Mesenchymal stem cell (in vitro differentiated cells and primary cell): ENCODE data around the gene ARHGEF4.

Source experiments
- DNase-seq: peaks from one replicate; pipeline ENCODE4 v3.0.0-alpha.2; 2013
- H2AFZ ChIP-seq: one replicate; pipeline ENCODE4 v1.6.1; 2013; ENCODE audit warnings: low read depth, mild to moderate bottlenecking, control low read depth, inconsistent platforms, low read length, moderate library complexity
- H2AK5ac ChIP-seq: 2 replicates; pipeline ENCODE4 v1.6.1; 2013; ENCODE audit warnings: low read length, moderate library complexity, mild to moderate bottlenecking, inconsistent platforms; ENCODE audit not compliant: severe bottlenecking
- H2BK120ac ChIP-seq: one replicate; pipeline ENCODE4 v1.6.1; 2013; ENCODE audit warnings: low read depth, mild to moderate bottlenecking, inconsistent platforms, low read length, moderate library complexity
- H2BK12ac ChIP-seq, 2 experiments: one replicate each; pipeline ENCODE4 v1.6.1; 2013; ENCODE audit warnings: inconsistent platforms in 2 of 2, low read length in 2 of 2, mild to moderate bottlenecking in 2 of 2, moderate library complexity in 2 of 2, control low read depth in 1 of 2
- H2BK15ac ChIP-seq: one replicate; pipeline ENCODE4 v1.6.1; 2013; ENCODE audit warnings: mild to moderate bottlenecking, low read depth, inconsistent platforms; ENCODE audit not compliant: poor library complexity, severe bottlenecking
- H2BK5ac ChIP-seq: 2 replicates; pipeline ENCODE4 v1.6.1; 2013; ENCODE audit warnings: low read depth, mild to moderate bottlenecking, low read length, control low read depth, inconsistent platforms; ENCODE audit not compliant: poor library complexity, severe bottlenecking
- H3K14ac ChIP-seq, 2 experiments: one replicate each; pipeline ENCODE4 v1.6.1; 2013; ENCODE audit warnings: inconsistent platforms in 2 of 2, low read length in 2 of 2, control low read depth in 1 of 2, mild to moderate bottlenecking in 1 of 2, moderate library complexity in 1 of 2
- H3K18ac ChIP-seq, 2 experiments: one replicate each; pipeline ENCODE4 v1.6.1; 2013; ENCODE audit warnings: inconsistent platforms in 2 of 2, low read length in 2 of 2, control low read depth in 1 of 2, low read depth in 1 of 2, mild to moderate bottlenecking in 1 of 2
- H3K23ac ChIP-seq, 2 experiments: one replicate each; pipeline ENCODE4 v1.6.1; 2013; ENCODE audit warnings: inconsistent platforms in 2 of 2, low read length in 2 of 2, mild to moderate bottlenecking in 2 of 2, moderate library complexity in 2 of 2, control low read depth in 1 of 2
- H3K27ac ChIP-seq: 2 replicates; pipeline ENCODE4 v1.5.1; 2013; ENCODE audit warnings: mild to moderate bottlenecking, moderate library complexity, low read length, control low read depth, inconsistent platforms; ENCODE audit not compliant: poor library complexity, severe bottlenecking
- H3K27me3 ChIP-seq, 2 experiments: 2 replicates each; pipeline versions ENCODE4 v1.6.1 to v1.7.0; 2013; ENCODE audit warnings: low read length in 2 of 2, mild to moderate bottlenecking in 2 of 2, moderate library complexity in 2 of 2, control low read depth in 1 of 2, inconsistent platforms in 1 of 2; ENCODE audit not compliant: control insufficient read depth in 1 of 2, insufficient read depth in 1 of 2
- H3K36me3 ChIP-seq, 2 experiments: 2 replicates each; pipeline versions ENCODE4 v1.6.1 to v1.7.0; 2013; ENCODE audit warnings: low read length in 2 of 2, control low read depth in 1 of 2, inconsistent platforms in 1 of 2, low read depth in 1 of 2, mild to moderate bottlenecking in 1 of 2; ENCODE audit not compliant: insufficient read depth in 2 of 2, control insufficient read depth in 1 of 2
- H3K4ac ChIP-seq, 2 experiments: one replicate each; pipeline ENCODE4 v1.6.1; 2013; ENCODE audit warnings: inconsistent platforms in 2 of 2, low read length in 2 of 2, mild to moderate bottlenecking in 2 of 2, moderate library complexity in 2 of 2, control low read depth in 1 of 2, low read depth in 1 of 2
- H3K4me1 ChIP-seq: 2 replicates; pipeline ENCODE4 v1.6.1; 2013; ENCODE audit warnings: low read depth, low read length, control low read depth; ENCODE audit not compliant: control insufficient read depth, insufficient read depth
- H3K4me2 ChIP-seq: 2 replicates; pipeline ENCODE4 v1.6.1; 2013; ENCODE audit warnings: low read length, mild to moderate bottlenecking, inconsistent platforms; ENCODE audit not compliant: poor library complexity, severe bottlenecking
- H3K4me3 ChIP-seq, 2 experiments: 2 replicates each; pipeline versions ENCODE4 v1.5.1 to v1.7.0; 2013; ENCODE audit warnings: low read length in 2 of 2, mild to moderate bottlenecking in 2 of 2, control low read depth in 1 of 2, low read depth in 1 of 2; ENCODE audit not compliant: insufficient read depth in 1 of 2
- H3K79me1 ChIP-seq: replicated peaks from 2 replicates; pipeline ENCODE4 v1.6.1; 2013; ENCODE audit warnings: mild to moderate bottlenecking, control low read depth, low read length, inconsistent platforms; ENCODE audit not compliant: poor library complexity, severe bottlenecking
- H3K9ac ChIP-seq: 2 replicates; pipeline ENCODE4 v1.7.0; 2013; ENCODE audit warnings: mild to moderate bottlenecking, low read length, moderate library complexity
- H3K9me3 ChIP-seq: 2 replicates; pipeline ENCODE4 v1.7.0; 2013; ENCODE audit warnings: mild to moderate bottlenecking, low read length; ENCODE audit not compliant: control insufficient read depth
- H4K8ac ChIP-seq: one replicate; pipeline ENCODE4 v1.6.1; 2013; ENCODE audit warnings: inconsistent platforms, mild to moderate bottlenecking, low read length, moderate library complexity
- H4K91ac ChIP-seq: one replicate; pipeline ENCODE4 v1.6.1; 2013; ENCODE audit warnings: mild to moderate bottlenecking, low read length, inconsistent platforms
- WGBS: methylation state at CpG from one replicate; pipeline ENCODE4 v1.1.7; 2013; ENCODE audit warnings: mixed read lengths; 5-methylcytosine and 5-hydroxymethylcytosine counted together

ARHGEF4 gene

GRCh38 chr2:130877258-130877657 is 40.5 kb downstream of the ARHGEF4 start:
- peaks cover 4% of the 10 kb centered on the region for H3K9me3 ChIP-seq
- no peak overlapping the region for H2AFZ ChIP-seq
- H3K4me2 ChIP-seq: no peak overlapping the region
- H3K4ac ChIP-seq: no peak overlapping the region
- H3K4me3 ChIP-seq: no peak overlapping the region
- no peak overlapping the region for H3K18ac ChIP-seq
- no peak overlapping the region for H3K23ac ChIP-seq
- no peak for DNase-seq
- H2BK12ac ChIP-seq: no peak overlapping the region
- no peaks in the 10 kb centered on the region for H3K79me1 ChIP-seq
- H3K9ac ChIP-seq: no peak overlapping the region
- no peak overlapping the region for H2BK15ac ChIP-seq
- no peaks in the 10 kb centered on the region for H3K4me1 ChIP-seq
- H2AK5ac ChIP-seq: no peak overlapping the region
- H3K27me3 ChIP-seq: peaks cover 17 to 33% of the 10 kb centered on the region in 2 experiments
- 97% methylated on average over 4 of the region's 5 CpGs for WGBS
- no peak overlapping the region for H4K91ac ChIP-seq
- no peak overlapping the region for H3K14ac ChIP-seq
- no peak overlapping the region for H2BK120ac ChIP-seq
- no peak overlapping the region for H4K8ac ChIP-seq
- no peaks in the 10 kb centered on the region for H3K36me3 ChIP-seq
- H2BK5ac ChIP-seq: no peak overlapping the region
- H3K27ac ChIP-seq: no peak overlapping the region

GRCh38 chr2:130878316-130878715 is 41.6 kb downstream of the ARHGEF4 start:
- no peak overlapping the region for H3K23ac ChIP-seq
- WGBS: 50% methylated on average over 3 of the region's 3 CpGs

GRCh38 chr2:130878933-130879332 is 42.2 kb downstream of the ARHGEF4 start:
- H4K8ac ChIP-seq: no peak overlapping the region
- no peak overlapping the region for H3K4me3 ChIP-seq
- no peak for DNase-seq
- H3K18ac ChIP-seq: no peak overlapping the region
- no peak overlapping the region for H3K27ac ChIP-seq
- H3K4me2 ChIP-seq: no peak overlapping the region
- peaks cover 4% of the 10 kb centered on the region for H3K9me3 ChIP-seq
- peaks cover 12 to 31% of the 10 kb centered on the region in 2 experiments for H3K27me3 ChIP-seq
- H2AFZ ChIP-seq: no peak overlapping the region
- no peak overlapping the region for H4K91ac ChIP-seq
- no peak overlapping the region for H3K9ac ChIP-seq
- no peaks in the 10 kb centered on the region for H3K36me3 ChIP-seq
- H3K4me1 ChIP-seq: no peaks in the 10 kb centered on the region
- no peaks in the 10 kb centered on the region for H3K79me1 ChIP-seq
- H2BK120ac ChIP-seq: no peak overlapping the region
- H3K14ac ChIP-seq: no peak overlapping the region
- H3K23ac ChIP-seq: no peak overlapping the region
- WGBS: 66% methylated on average over 2 of the region's 2 CpGs
- no peak overlapping the region for H2AK5ac ChIP-seq
- no peak overlapping the region for H2BK15ac ChIP-seq
- no peak overlapping the region for H2BK5ac ChIP-seq
- H2BK12ac ChIP-seq: no peak overlapping the region
- H3K4ac ChIP-seq: no peak overlapping the region

More at GRCh38 chr2:130878316-130878715, 41.6 kb downstream of the ARHGEF4 start:
- no peak overlapping the region for H2AK5ac ChIP-seq
- H2BK12ac ChIP-seq: no peak overlapping the region
- no peak overlapping the region for H2AFZ ChIP-seq
- H3K14ac ChIP-seq: no peak overlapping the region
- no peak overlapping the region for H3K4ac ChIP-seq
- no peak overlapping the region for H4K8ac ChIP-seq
- no peak overlapping the region for H3K4me2 ChIP-seq
- H3K4me1 ChIP-seq: no peaks in the 10 kb centered on the region
- no peaks in the 10 kb centered on the region for H3K36me3 ChIP-seq
- no peak overlapping the region for H2BK5ac ChIP-seq
- H3K4me3 ChIP-seq: no peak overlapping the region
- no peak overlapping the region for H2BK15ac ChIP-seq
- H3K9ac ChIP-seq: no peak overlapping the region
- no peak overlapping the region for H3K18ac ChIP-seq
- DNase-seq: no peak
- H4K91ac ChIP-seq: no peak overlapping the region
- peaks cover 4% of the 10 kb centered on the region for H3K9me3 ChIP-seq
- H3K79me1 ChIP-seq: no peaks in the 10 kb centered on the region
- no peak overlapping the region for H3K27ac ChIP-seq
- H2BK120ac ChIP-seq: no peak overlapping the region
- peaks cover 12 to 32% of the 10 kb centered on the region in 2 experiments for H3K27me3 ChIP-seq

GRCh38 chr2:130882111-130882690 is 45.5 kb downstream of the ARHGEF4 start:
- H2BK15ac ChIP-seq: no peak overlapping the region
- H4K8ac ChIP-seq: no peak overlapping the region
- H3K14ac ChIP-seq: no peak overlapping the region
- H2AFZ ChIP-seq: no peak overlapping the region
- H3K4me1 ChIP-seq: no peaks in the 10 kb centered on the region
- no peak overlapping the region for H3K18ac ChIP-seq
- H3K4ac ChIP-seq: no peak overlapping the region
- no peak overlapping the region for H3K23ac ChIP-seq
- H3K4me3 ChIP-seq: no peak overlapping the region
- DNase-seq: no peak
- no peak overlapping the region for H3K27ac ChIP-seq
- H2BK5ac ChIP-seq: no peak overlapping the region
- 67% methylated on average over 2 of the region's 6 CpGs for WGBS
- H3K9ac ChIP-seq: no peak overlapping the region
- H2BK12ac ChIP-seq: no peak overlapping the region
- H4K91ac ChIP-seq: no peak overlapping the region
- no peaks in the 10 kb centered on the region for H3K36me3 ChIP-seq
- peaks cover 0 to 10% of the 10 kb centered on the region in 2 experiments for H3K27me3 ChIP-seq
- H3K79me1 ChIP-seq: no peaks in the 10 kb centered on the region
- H3K4me2 ChIP-seq: no peak overlapping the region
- no peak overlapping the region for H2BK120ac ChIP-seq
- H3K9me3 ChIP-seq: peaks cover 4% of the 10 kb centered on the region
- no peak overlapping the region for H2AK5ac ChIP-seq
